GM12878 (cell line): ENCODE measurements around the gene TMEM232. TPM values are rescaled to one million over a fixed set of nuclear protein-coding genes. Genes with fewer than 3 reads are reported as not detected.

ENCODE experiments used
- ATAC-seq: fragments of 200-7000 bp; cut with Tn5 transposase; 3 replicates; pipeline ENCODE4 v1.9.1; 2020; ENCODE audit warnings: mild to moderate bottlenecking, moderate library complexity
- BruUV-seq: library from RNA; stranded (reverse); fragments of 400-500 nt; replicated peaks from 2 replicates; lab custom pipeline; 2021; lab: Mats Ljungman, UMichigan
- CTCF ChIA-PET: fragments of 300-600 bp; sonication (Branson Sonifier 250); formaldehyde crosslinking; extraction: SDS; loops from one replicate; lab custom pipeline; 2021; ENCODE audit warnings: inconsistent platforms; lab: Yijun Ruan, JAX
- POLR2A ChIA-PET: fragments of 350-600 bp; formaldehyde crosslinking; extraction: SDS; loops from one replicate; lab custom pipeline; 2021; ENCODE audit warnings: inconsistent platforms; lab: Charles Lee
- RAD21 ChIA-PET: fragments of 300-600 bp; sonication (Branson Sonifier 250); formaldehyde crosslinking; loops from one replicate; lab custom pipeline; 2023; ENCODE audit warnings: antibody characterized with exemption; ENCODE audit not compliant: unreplicated experiment; lab: Charles Lee
- SMC1A ChIA-PET: fragments of 300-600 bp; sonication (Branson Sonifier 250); formaldehyde crosslinking; loops from one replicate; lab custom pipeline; 2023; ENCODE audit not compliant: unreplicated experiment, uncharacterized antibody; lab: Charles Lee
- DNase-seq: peaks from one replicate; pipeline ENCODE4 v3.0.0-alpha.2; 2011; ENCODE audit warnings: low read depth, low spot score
- FAIRE-seq: peaks from 3 replicates; lab custom pipeline; 2011; peaks lifted over from hg19 to GRCh38; lab: Jason Lieb, UNC
- H2AFZ ChIP-seq: 2 replicates; pipeline ENCODE4 v1.6.0; 2011; ENCODE audit warnings: low read depth, low read length, control low read depth; ENCODE audit not compliant: control insufficient read depth
- H3K27ac ChIP-seq: 2 replicates; pipeline ENCODE4 v1.5.1; 2011; ENCODE audit warnings: control low read depth; ENCODE audit not compliant: control insufficient read depth, insufficient read depth
- H3K27me3 ChIP-seq, 2 experiments: replicated peaks in 1 of 2; 2 replicates each; pipeline versions ENCODE4 v1.6.0 to v1.6.1; 2011; ENCODE audit warnings: low read length in 1 of 2; ENCODE audit not compliant: control insufficient read depth in 2 of 2, insufficient read depth in 2 of 2
- H3K36me3 ChIP-seq, 2 experiments: 2 replicates each; pipeline ENCODE4 v1.5.1; 2011; ENCODE audit warnings: low read length in 1 of 2; ENCODE audit not compliant: control insufficient read depth in 2 of 2, insufficient read depth in 2 of 2
- H3K4me1 ChIP-seq: 2 replicates; pipeline ENCODE4 v1.6.1; 2011; ENCODE audit warnings: mild to moderate bottlenecking, low read length, moderate library complexity, mixed read lengths; ENCODE audit not compliant: control insufficient read depth, insufficient read depth
- H3K4me2 ChIP-seq: 2 replicates; pipeline ENCODE4 v1.6.0; 2011; ENCODE audit warnings: control low read depth; ENCODE audit not compliant: control insufficient read depth, insufficient read depth
- H3K4me3 ChIP-seq: fragments of 200-600 bp; sonication (generic); 2 replicates; pipeline ENCODE4 v1.5.1; 2016
- H3K79me2 ChIP-seq: 2 replicates; pipeline ENCODE4 v1.6.0; 2011; ENCODE audit warnings: low read length; ENCODE audit not compliant: control insufficient read depth, insufficient read depth
- H3K9ac ChIP-seq: 2 replicates; pipeline ENCODE4 v1.8.0; 2011; ENCODE audit warnings: low read length, control low read depth, mixed read lengths; ENCODE audit not compliant: control insufficient read depth, insufficient read depth
- H3K9me3 ChIP-seq: replicated peaks from 3 replicates; pipeline ENCODE4 v1.5.1; 2011; ENCODE audit warnings: mild to moderate bottlenecking, low read length; ENCODE audit not compliant: control insufficient read depth, insufficient read depth
- H4K20me1 ChIP-seq: 2 replicates; pipeline ENCODE4 v1.6.0; 2011; ENCODE audit not compliant: control insufficient read depth, insufficient read depth
- ASH2L ChIP-seq: fragments of 300-600, 200-600 bp; sonication (generic); IDR thresholded peaks from 2 replicates; pipeline ENCODE4 v1.6.1; 2017; ENCODE audit warnings: low read depth, mild to moderate bottlenecking, borderline replicate concordance
- BACH1 ChIP-seq: fragments of 450-650 bp; IDR thresholded peaks from 2 replicates; pipeline ENCODE4 v1.6.1; 2017; ENCODE audit warnings: mild to moderate bottlenecking, borderline replicate concordance
- DPF2 ChIP-seq: fragments of 450-650 bp; IDR thresholded peaks from 2 replicates; pipeline ENCODE4 v1.6.1; 2017; ENCODE audit warnings: mild to moderate bottlenecking
- HDAC2 ChIP-seq: fragments of 200-600 bp; sonication (generic); IDR thresholded peaks from 2 replicates; pipeline ENCODE4 v1.6.1; 2017
- NR2F1 ChIP-seq: fragments of 450-650 bp; conservative IDR thresholded peaks from 2 replicates; pipeline ENCODE4 v1.6.1; 2017; ENCODE audit warnings: mild to moderate bottlenecking
- RB1 ChIP-seq: fragments of 450-650 bp; formaldehyde crosslinking; IDR thresholded peaks from 2 replicates; pipeline ENCODE4 v1.6.1; 2017; ENCODE audit warnings: mild to moderate bottlenecking, borderline replicate concordance
- RUNX3 ChIP-seq: IDR thresholded peaks from 2 replicates; pipeline ENCODE4 v1.6.1; 2012; ENCODE audit warnings: low read length, inconsistent platforms
- SIX5 ChIP-seq: IDR thresholded peaks from 2 replicates; pipeline ENCODE4 v1.6.1; 2011; ENCODE audit warnings: mild to moderate bottlenecking, low read depth, low read length, moderate library complexity; ENCODE audit not compliant: severe bottlenecking
- TCF7 ChIP-seq: IDR thresholded peaks from 2 replicates; pipeline ENCODE4 v1.6.1; 2014; ENCODE audit warnings: antibody characterized with exemption, borderline replicate concordance
- ZBED1 ChIP-seq: IDR thresholded peaks from 2 replicates; pipeline ENCODE4 v1.6.1; 2016; ENCODE audit warnings: borderline replicate concordance
- ZNF384 ChIP-seq: IDR thresholded peaks from 2 replicates; pipeline ENCODE4 v1.6.1; 2012; ENCODE audit warnings: low read depth, mild to moderate bottlenecking, low read length, improper control_type of control experiment, borderline replicate concordance
- ZNF622 ChIP-seq: fragments of 450-650 bp; IDR thresholded peaks from 2 replicates; pipeline ENCODE4 v1.6.1; 2017; ENCODE audit warnings: mild to moderate bottlenecking, inconsistent platforms
- WGBS: methylation state at CpG from one replicate; pipeline ENCODE4 v1.1.6; 2016; ENCODE audit warnings: low lambda C conversion rate; ENCODE audit not compliant: insufficient replicate concordance, insufficient coverage; ENCODE audit errors: missing lambda C conversion rate; 5-methylcytosine and 5-hydroxymethylcytosine counted together
- in situ Hi-C: fragments of 300-500 bp; cut with MboI; formaldehyde crosslinking; loops from 9 replicates; pipeline ENCODE4 v1.14.3; 2018; ENCODE audit warnings: mixed read lengths
- intact Hi-C: fragments of 100-400 bp; cut with micrococcal nuclease; formaldehyde crosslinking; loops from one replicate; pipeline ENCODE4 v1.14.2; 2022; ENCODE audit not compliant: unreplicated experiment
- polyA plus RNA-seq, 11 experiments: library from polyadenylated mRNA; depleted of rRNA in 4 of 11; unstranded in 6 of 11; stranded (reverse) in 5 of 11; fragments of >200 nt; fragmentation: Nextera tagmentation in 4 of 11; fragmentation: Illumina TruSeq in 1 of 11; extraction: Ambion mirVana in 4 of 11; extraction: Trizol in 1 of 11; gene quantifications; 1 replicate in 1 of 11; 2 replicates in 10 of 11; pipeline versions ENCODE4 v1.2.1 to v1.2.3, GENCODE V29; 2011 to 2016; ENCODE audit warnings: inconsistent platforms in 2 of 11, missing spikeins in 2 of 11, low read depth in 1 of 11
- total RNA-seq, 4 experiments: library from RNA; depleted of rRNA in 3 of 4; stranded (reverse); fragments of >200 nt in 3 of 4; fragmentation: Illumina TruSeq in 1 of 4; extraction: Trizol in 1 of 4; gene quantifications; 2 replicates each; pipeline versions ENCODE4 v1.2.1 to v1.2.3, GENCODE V29; 2013 to 2021

TMEM232 gene
- total and polyA plus RNA-seq, 10 of the 15 experiments (the other 5 are each of a cell fraction or from before 2014, with no cell fraction given) = 0.29 to 1.3 (median 0.91) TPM

DNA sequence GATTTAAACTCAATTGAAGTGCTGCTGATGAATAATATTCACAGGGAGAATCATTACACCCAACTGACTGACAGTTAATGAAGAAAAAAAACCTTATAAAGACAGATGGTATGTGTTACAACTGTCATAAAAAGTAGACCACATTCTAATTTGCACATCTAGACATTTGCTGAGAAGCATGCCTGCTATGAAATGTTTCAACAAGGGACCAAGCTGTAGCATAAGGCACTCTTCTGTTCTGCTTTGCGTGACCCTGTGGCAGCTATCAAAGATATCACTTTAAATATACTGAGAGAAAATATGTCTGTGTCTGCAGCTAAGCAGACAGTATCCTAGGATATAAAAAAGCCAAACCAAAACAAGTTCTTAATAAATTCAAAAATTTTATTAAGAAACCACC, 153.7 kb downstream of the TMEM232 start:
- in situ Hi-C loops = no loop called here
- H3K4me2 ChIP-seq = no peak overlapping the region
- no peak overlapping the region for H3K4me3 ChIP-seq
- ChIA-PET SMC1A (interaction anchor here (0.6 kb wide), 1 partner anchor 917 kb away, joined by 3 read pairs; no protein-coding TSS in a partner anchor), CTCF (no interaction called here), RAD21 (no interaction called here), POLR2A (no interaction called here)
- no peak overlapping the region for H3K9ac ChIP-seq
- no TSS peak for BruUV-seq
- H3K27ac ChIP-seq = no peak overlapping the region
- H4K20me1 ChIP-seq = no peaks in the 10 kb centered on the region
- ATAC-seq (no peak), DNase-seq (no peak), FAIRE-seq (no peak)
- H3K9me3 ChIP-seq = no peaks in the 10 kb centered on the region
- H3K27me3 ChIP-seq = no peaks in the 10 kb centered on the region
- WGBS = 0% methylated on average over 1 of the region's 1 CpG
- no peaks in the 10 kb centered on the region for H3K36me3 ChIP-seq
- H3K4me1 ChIP-seq = no peaks in the 10 kb centered on the region
- intact Hi-C loops = no loop called here
- no peaks in the 10 kb centered on the region for H3K79me2 ChIP-seq
- no peak for TF ChIP-seq RUNX3
- no peak for TF ChIP-seq HDAC2
- no peak for TF ChIP-seq NR2F1
- TF ChIP-seq ZNF622 = no peak
- no peak for TF ChIP-seq ZNF384
- TF ChIP-seq ASH2L = no peak
- TF ChIP-seq TCF7 = no peak
- no peak for TF ChIP-seq RB1
- no peak for TF ChIP-seq BACH1
- TF ChIP-seq SIX5 = no peak
- no peak for TF ChIP-seq DPF2
- TF ChIP-seq ZBED1 = no peak
- no peak overlapping the region for H2AFZ ChIP-seq
